K562 (cell line): Measurements from ENCODE around the gene PPP1R15B. TPM values are rescaled to one million over a fixed set of nuclear protein-coding genes. Genes with fewer than 3 reads are reported as not detected.

Experiments used
- ATAC-seq: fragments of 200-7000 bp; cut with Tn5 transposase; 3 replicates; pipeline ENCODE4 v1.9.1; 2020; ENCODE audit warnings: moderate library complexity
- BruUV-seq: library from RNA; stranded (reverse); fragments of 400-500 nt; replicated peaks from 2 replicates; lab custom pipeline; 2021; lab: Mats Ljungman, UMichigan
- CTCF ChIA-PET: fragments of 300-600 bp; formaldehyde crosslinking; extraction: SDS; loops from one replicate; lab custom pipeline; 2021; ENCODE audit warnings: low intra/inter-chr PET ratio; lab: Yijun Ruan, JAX
- POLR2A ChIA-PET: fragments of 300-600, 350-650 bp; sonication (Branson Sonifier 250); formaldehyde crosslinking; extraction: SDS; loops from one replicate; lab custom pipeline; 2021; ENCODE audit warnings: antibody characterized with exemption, inconsistent platforms; lab: Yijun Ruan, JAX
- DNase-seq, 4 experiments: peaks; one replicate each; pipeline versions ENCODE4 v3.0.0 to v3.0.0-alpha.2; 2011 to 2018; ENCODE audit warnings: low spot score in 3 of 4, mixed read lengths in 3 of 4; ENCODE audit errors: extremely low read depth in 1 of 4
- FAIRE-seq: peaks from 2 replicates; lab custom pipeline; 2011; peaks lifted over from hg19 to GRCh38; lab: Jason Lieb, UNC
- H2AFZ ChIP-seq: 2 replicates; pipeline ENCODE4 v1.6.0; 2011; ENCODE audit warnings: low read depth, low read length, control low read depth, inconsistent platforms
- H3K27ac ChIP-seq: fragments of 200-600 bp; 3 replicates; pipeline ENCODE4 v1.8.0; 2011; ENCODE audit warnings: low read depth, mild to moderate bottlenecking, control low read depth, inconsistent platforms, low read length, moderate library complexity, mixed read lengths; ENCODE audit errors: extremely low read depth
- H3K27me3 ChIP-seq, 2 experiments: fragments of 300-600 bp in 1 of 2; 2 replicates in 1 of 2; 3 replicates in 1 of 2; pipeline versions ENCODE4 v1.6.0 to v1.8.0; 2011; ENCODE audit warnings: inconsistent platforms in 2 of 2, low read length in 2 of 2, mild to moderate bottlenecking in 1 of 2, mixed read lengths in 1 of 2, moderate library complexity in 1 of 2; ENCODE audit not compliant: control insufficient read depth in 2 of 2, insufficient read depth in 2 of 2
- H3K36me3 ChIP-seq: fragments of 300-600 bp; 3 replicates; pipeline ENCODE4 v1.8.0; 2011; ENCODE audit warnings: mild to moderate bottlenecking, low read length, inconsistent platforms; ENCODE audit not compliant: control insufficient read depth, insufficient read depth
- H3K4me1 ChIP-seq, 2 experiments: fragments of 200-600 bp in 1 of 2; replicated peaks in 1 of 2; 2 replicates in 1 of 2; 3 replicates in 1 of 2; pipeline versions ENCODE4 v1.5.1 to v1.8.0; 2011; ENCODE audit warnings: inconsistent platforms in 2 of 2, low read length in 2 of 2, mild to moderate bottlenecking in 1 of 2, mixed read lengths in 1 of 2, moderate library complexity in 1 of 2; ENCODE audit not compliant: control insufficient read depth in 2 of 2, insufficient read depth in 2 of 2
- H3K4me2 ChIP-seq: 2 replicates; pipeline ENCODE4 v1.6.1; 2011; ENCODE audit warnings: low read length, control low read depth, inconsistent platforms, mixed read lengths; ENCODE audit not compliant: insufficient read depth
- H3K4me3 ChIP-seq: fragments of 200-600 bp; sonication (generic), shearing (Covaris generic); 2 replicates; pipeline ENCODE4 v1.5.1; 2016; ENCODE audit warnings: control low read depth, inconsistent platforms
- H3K79me2 ChIP-seq: fragments of 200-600 bp; 3 replicates; pipeline ENCODE4 v1.8.0; 2011; ENCODE audit warnings: low read length, inconsistent platforms; ENCODE audit not compliant: control insufficient read depth, insufficient read depth
- H3K9ac ChIP-seq, 2 experiments: 2 replicates each; pipeline versions ENCODE4 v1.6.0 to v1.6.1; 2011; ENCODE audit warnings: low read depth in 2 of 2, low read length in 2 of 2, control low read depth in 1 of 2, inconsistent platforms in 1 of 2, mild to moderate bottlenecking in 1 of 2, mixed read lengths in 1 of 2; ENCODE audit not compliant: insufficient read depth in 1 of 2
- H3K9me1 ChIP-seq: one replicate; pipeline ENCODE4 v1.6.0; 2011; ENCODE audit warnings: inconsistent platforms, mild to moderate bottlenecking, low read length, moderate library complexity; ENCODE audit not compliant: control insufficient read depth, insufficient read depth
- H3K9me3 ChIP-seq: replicated peaks from 2 replicates; pipeline ENCODE4 v1.5.1; 2011; ENCODE audit warnings: low read depth, low read length, inconsistent platforms; ENCODE audit not compliant: control insufficient read depth, insufficient read depth
- H4K20me1 ChIP-seq: replicated peaks from 2 replicates; pipeline ENCODE4 v1.6.1; 2011; ENCODE audit warnings: low read length, inconsistent platforms, mixed read lengths; ENCODE audit not compliant: control insufficient read depth, insufficient read depth
- DDX20 ChIP-seq: fragments of 450-650 bp; IDR thresholded peaks from 2 replicates; pipeline ENCODE4 v1.6.1; 2016; ENCODE audit warnings: missing genetic modification characterization, low read depth, mild to moderate bottlenecking, missing compliant biosample characterization, moderate library complexity
- DMBX1 ChIP-seq: fragments of 250-450 bp; sonication (Bioruptor Pico); IDR thresholded peaks from 2 replicates; pipeline ENCODE4 v1.8.0; 2022; ENCODE audit warnings: inconsistent platforms, mild to moderate bottlenecking, moderate library complexity, borderline replicate concordance
- ELF1 ChIP-seq: fragments of 200-800 bp; sonication (Bioruptor generic); IDR thresholded peaks from 2 replicates; pipeline ENCODE4 v1.6.1; 2016; ENCODE audit warnings: missing genetic modification characterization, missing compliant biosample characterization
- HNRNPH1 ChIP-seq: fragments of 200-400 bp; formaldehyde crosslinking; optimal IDR thresholded peaks from 2 replicates; pipeline ENCODE3; 2017; ENCODE audit warnings: low read depth, mild to moderate bottlenecking, low read length, moderate library complexity
- PHB2 ChIP-seq: fragments of 450-650 bp; IDR thresholded peaks from 2 replicates; pipeline ENCODE4 v1.6.1; 2017; ENCODE audit warnings: low read depth
- RNF2 ChIP-seq: sonication (generic); IDR thresholded peaks from 2 replicates; pipeline ENCODE4 v1.6.1; 2016
- WHSC1 ChIP-seq: IDR thresholded peaks from one replicate; pipeline ENCODE4 v1.6.1; 2012; ENCODE audit warnings: low read length, control low read depth, inconsistent platforms
- YY1 ChIP-seq, 3 experiments: IDR thresholded peaks; 2 replicates each; pipeline ENCODE4 v1.6.1; 2011; ENCODE audit warnings: low read length in 2 of 3, mild to moderate bottlenecking in 2 of 3, moderate library complexity in 2 of 3, borderline replicate concordance in 1 of 3, control low read depth in 1 of 3, low read depth in 1 of 3; ENCODE audit not compliant: insufficient read depth in 3 of 3, insufficient replicate concordance in 2 of 3, control insufficient read depth in 1 of 3, insufficient read length in 1 of 3; ENCODE audit errors: extremely low read depth in 1 of 3
- ZFP30 ChIP-seq: fragments of 250-450 bp; sonication (Bioruptor Pico); IDR thresholded peaks from 2 replicates; pipeline ENCODE4 v1.8.0; 2022; ENCODE audit warnings: moderate library complexity, mild to moderate bottlenecking, inconsistent platforms, borderline replicate concordance
- ZNF217 ChIP-seq: sonication (generic); formaldehyde crosslinking; IDR thresholded peaks from 2 replicates; pipeline ENCODE4 v1.8.0; 2022; ENCODE audit warnings: mild to moderate bottlenecking, missing genetic modification reagents
- WGBS: fragments of 100-300 bp; shearing (Covaris generic); methylation state at CpG from one replicate; pipeline ENCODE4 v1.1.6; 2016; ENCODE audit warnings: low coverage, mixed read lengths; ENCODE audit not compliant: insufficient coverage; ENCODE audit errors: missing lambda C conversion rate; 5-methylcytosine and 5-hydroxymethylcytosine counted together
- in situ Hi-C: fragments of 300-500 bp; cut with MboI; formaldehyde crosslinking; loops from 4 replicates; pipeline ENCODE4 v1.15.0; 2018; ENCODE audit warnings: inconsistent platforms, mixed read lengths
- intact Hi-C: fragments of 100-400 bp; cut with micrococcal nuclease; formaldehyde crosslinking; loops from 2 replicates; pipeline ENCODE4 v1.14.2; 2022
- polyA plus RNA-seq, 8 experiments: library from polyadenylated mRNA; depleted of rRNA in 4 of 8; stranded (reverse) in 5 of 8; unstranded in 3 of 8; fragments of >200 nt; fragmentation: Nextera tagmentation in 2 of 8; fragmentation: Illumina TruSeq in 1 of 8; extraction: Ambion mirVana in 2 of 8; extraction: Trizol in 1 of 8; gene quantifications; 2 replicates each; pipeline versions ENCODE4 v1.2.1 to v1.2.3, GENCODE V29; 2011 to 2014; ENCODE audit warnings: inconsistent platforms in 1 of 8, missing spikeins in 1 of 8
- total RNA-seq, 7 experiments: library from RNA; depleted of rRNA in 6 of 7; stranded (reverse); fragments of >200 nt in 6 of 7; fragmentation: Illumina TruSeq in 2 of 7; extraction: Trizol in 2 of 7; gene quantifications; 2 replicates each; pipeline versions ENCODE4 v1.2.1 to v1.2.3, GENCODE V29; 2011 to 2021; ENCODE audit warnings: low replicate concordance in 1 of 7
- TF ChIP-seq, protein P1 (sequence below): fragments of 250-450 bp; sonication (Bioruptor Pico); IDR thresholded peaks from 2 replicates; pipeline ENCODE4 v1.8.0; 2021; ENCODE audit warnings: mild to moderate bottlenecking, moderate library complexity

Gene PPP1R15B
- total and polyA plus RNA-seq, 9 of the 15 experiments (the other 6 are each of a cell fraction or from before 2014, with no cell fraction given) = 17.0 to 48.1 (median 30.8) TPM

DNA sequence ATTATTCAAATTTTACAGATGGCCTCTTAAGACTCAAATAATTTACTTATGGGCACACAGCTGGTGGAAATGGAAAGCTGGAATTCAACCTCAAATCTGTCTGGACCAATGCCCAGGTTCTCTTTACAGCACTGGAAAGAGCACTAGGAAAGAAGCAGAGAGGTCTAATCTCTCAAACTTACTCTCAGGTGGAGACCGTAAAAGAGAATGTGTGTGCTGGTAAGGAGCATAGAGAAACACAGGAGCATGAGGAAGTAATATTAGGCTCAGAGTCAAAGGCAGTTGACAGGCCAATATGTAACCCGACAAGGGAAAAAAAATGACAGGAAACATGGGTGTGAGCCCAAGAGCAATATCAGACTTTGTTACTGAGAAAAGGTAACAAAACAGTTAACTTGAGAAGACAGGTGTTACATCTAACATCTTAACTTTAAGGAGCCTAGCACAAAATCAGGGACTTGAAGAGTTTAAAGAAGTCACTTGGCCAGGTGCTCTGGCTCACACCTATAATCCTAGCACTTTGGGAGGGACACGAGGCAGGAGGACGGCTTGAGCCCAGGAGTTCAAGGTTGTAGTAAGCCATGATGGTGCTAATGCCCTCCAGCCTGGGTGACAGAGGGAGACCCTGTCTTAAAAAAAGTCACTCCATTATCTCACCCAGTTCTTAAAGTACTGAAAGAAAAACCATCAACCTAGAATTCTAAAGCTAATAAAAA is 20.7 kb downstream of the PPP1R15B start:
- H4K20me1 ChIP-seq = no peaks in the 10 kb centered on the region
- intact Hi-C loops = no loop called here
- ATAC-seq (no peak), FAIRE-seq (no peak), DNase-seq (no peak)
- no peaks in the 10 kb centered on the region for H3K9me1 ChIP-seq
- no peaks in the 10 kb centered on the region for H3K4me1 ChIP-seq
- no peaks in the 10 kb centered on the region for H3K79me2 ChIP-seq
- CTCF ChIA-PET = no interaction called here
- no peaks in the 10 kb centered on the region for H3K36me3 ChIP-seq
- in situ Hi-C loops = no loop called here
- H3K27me3 ChIP-seq = peaks cover 25 to 27% of the 10 kb centered on the region in 2 experiments
- H3K9me3 ChIP-seq = peaks cover under 1% of the 10 kb centered on the region
- H2AFZ ChIP-seq = no peak overlapping the region
- no peak overlapping the region for H3K9ac ChIP-seq
- TF ChIP-seq WHSC1 = no peak
- TF ChIP-seq RNF2 = peak; percentile 30; the same call in 1 of the 2 replicates
- no peak overlapping the region for H3K4me3 ChIP-seq
- no TSS peak for BruUV-seq
- POLR2A ChIA-PET = interaction anchor here (1.4 to 2.6 kb wide), 2 partner anchors 8 to 19 kb away, joined by 4 to 13 read pairs; no protein-coding TSS in a partner anchor
- 1% methylated on average over 4 of the region's 4 CpGs for WGBS
- H3K27ac ChIP-seq = no peak overlapping the region
- no peak overlapping the region for H3K4me2 ChIP-seq

DNA sequence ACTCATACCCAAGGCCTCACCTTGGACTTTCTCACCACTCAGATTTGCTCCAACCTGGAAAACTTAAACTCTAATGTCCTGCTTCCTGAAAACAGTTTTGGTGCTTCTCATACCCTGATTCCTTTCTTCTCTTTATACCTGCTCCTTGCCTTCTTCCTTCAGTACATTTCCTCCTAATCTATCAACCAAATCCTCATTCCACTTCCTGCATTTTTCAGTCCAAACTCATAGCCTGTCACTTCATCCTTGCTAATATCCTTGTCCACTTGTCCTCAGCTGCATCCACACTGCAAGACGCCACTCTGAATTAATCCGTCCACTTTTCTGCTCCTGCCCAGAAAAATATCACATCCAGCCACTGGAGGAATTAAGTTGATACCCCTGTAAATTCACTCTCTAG is 25.9 kb downstream of the PPP1R15B start:
- H3K79me2 ChIP-seq = no peaks in the 10 kb centered on the region
- 0% methylated on average over 2 of the region's 2 CpGs for WGBS
- no peak for FAIRE-seq
- TF ChIP-seq ZFP30 (CRISPR knock-in tag) (no peak), DMBX1 (CRISPR knock-in tag) (no peak), ZNF217 (CRISPR knock-in tag) (no peak), PHB2 (no peak), YY1 (IDR thresholded peaks at IDR 0.05; ENCODE audit: borderline replicate concordance in 1 of 3, control insufficient read depth in 1 of 3, extremely low read depth in 1 of 3, insufficient read depth in 3 of 3, insufficient read length in 1 of 3, insufficient replicate concordance in 2 of 3, low read depth in 1 of 3, low read length in 2 of 3) (no peak), HNRNPH1 (no peak), ELF1 (tag) (no peak), DDX20 (tag) (no peak)
- TF ChIP-seq, protein P1, sequence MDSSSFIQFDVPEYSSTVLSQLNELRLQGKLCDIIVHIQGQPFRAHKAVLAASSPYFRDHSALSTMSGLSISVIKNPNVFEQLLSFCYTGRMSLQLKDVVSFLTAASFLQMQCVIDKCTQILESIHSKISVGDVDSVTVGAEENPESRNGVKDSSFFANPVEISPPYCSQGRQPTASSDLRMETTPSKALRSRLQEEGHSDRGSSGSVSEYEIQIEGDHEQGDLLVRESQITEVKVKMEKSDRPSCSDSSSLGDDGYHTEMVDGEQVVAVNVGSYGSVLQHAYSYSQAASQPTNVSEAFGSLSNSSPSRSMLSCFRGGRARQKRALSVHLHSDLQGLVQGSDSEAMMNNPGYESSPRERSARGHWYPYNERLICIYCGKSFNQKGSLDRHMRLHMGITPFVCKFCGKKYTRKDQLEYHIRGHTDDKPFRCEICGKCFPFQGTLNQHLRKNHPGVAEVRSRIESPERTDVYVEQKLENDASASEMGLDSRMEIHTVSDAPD (CRISPR knock-in tag) = no peak

More for the DNA sequence above, 25.9 kb downstream of the PPP1R15B start:
- Histone ChIP-seq H3K4me1 (no peaks in the 10 kb centered on the region; a peak in 1 of 5 replicates), H3K27ac (no peak overlapping the region), H3K9ac (no peak overlapping the region), H2AFZ (no peak overlapping the region), H3K27me3 (peaks cover 23 to 26% of the 10 kb centered on the region in 2 experiments), H3K36me3 (no peaks in the 10 kb centered on the region), H3K4me2 (no peak overlapping the region), H3K4me3 (no peak overlapping the region), H4K20me1 (no peaks in the 10 kb centered on the region), H3K9me3 (no peaks in the 10 kb centered on the region), H3K9me1 (no peaks in the 10 kb centered on the region)
- ATAC-seq (no peak), DNase-seq (no peak)
- ChIA-PET POLR2A (interaction anchor here (0.6 to 1.6 kb wide), 6 partner anchors 8 to 79 kb away, joined by 3 to 6 read pairs (median 4); no protein-coding TSS in a partner anchor), CTCF (no interaction called here)
- in situ Hi-C loops (no loop called here), intact Hi-C loops (no loop called here)
- BruUV-seq = no TSS peak
